GM21528 (cell line): ENCODE measurements around the gene PFKL.
"Not testable (repeated sequence)": the region's sequence is repeated elsewhere in the genome, so short reads cannot be mapped to it uniquely, and the experiment has no call there.

Experiments used
- ATAC-seq: cut with Tn5 transposase; IDR thresholded peaks from one replicate; pipeline ENCODE4 v1.9.1; 2021; ENCODE audit warnings: mild to moderate bottlenecking, moderate library complexity; ENCODE audit not compliant: unreplicated experiment, low FRiP score

The PFKL gene

GRCh38 chr21:44275041-44275440, 24.8 kb upstream of the PFKL start:
- no peak for ATAC-seq

- ATAC-seq, result no peak
Measured at GRCh38 chr21:44279354-44280260, 20.2 kb upstream of the PFKL start.

GRCh38 chr21:44281801-44282200, 18.1 kb upstream of the PFKL start:
- no peak for ATAC-seq

GRCh38 chr21:44282370-44282769, 17.5 kb upstream of the PFKL start:
- no peak for ATAC-seq

GRCh38 chr21:44283211-44283785, 16.6 kb upstream of the PFKL start:
- ATAC-seq, result not testable (repeated sequence)

- no peak for ATAC-seq
Measured at GRCh38 chr21:44283948-44284347, 15.9 kb upstream of the PFKL start.

GRCh38 chr21:44285138-44285992, 14.5 kb upstream of the PFKL start, which contains the start of gene AIRE:
Gene AIRE (plus strand): TSS chr21:44285876. CDS start chr21:44286007, 131 bp downstream.
- ATAC-seq, result no peak

- ATAC-seq, result no peak
Measured at GRCh38 chr21:44286086-44286715, 13.7 kb upstream of the PFKL start.

GRCh38 chr21:44286716-44287632, 12.9 kb upstream of the PFKL start:
- no peak for ATAC-seq

GRCh38 chr21:44288251-44289110, 11.4 kb upstream of the PFKL start:
- ATAC-seq, result no peak

- ATAC-seq, result no peak
Measured at GRCh38 chr21:44289381-44290010, 10.4 kb upstream of the PFKL start.

- ATAC-seq, result no peak
Measured at GRCh38 chr21:44290327-44291077, 9.4 kb upstream of the PFKL start.

GRCh38 chr21:44291078-44291935, 8.5 kb upstream of the PFKL start:
- ATAC-seq, result no peak

- no peak for ATAC-seq
Measured at GRCh38 chr21:44291936-44292811, 7.7 kb upstream of the PFKL start.

GRCh38 chr21:44292812-44293195, 7.0 kb upstream of the PFKL start:
- no peak for ATAC-seq
